SU-DHL-6 (cell line): ENCODE measurements around the gene EDARADD.

Experiments
- H2AFZ ChIP-seq: fragments of 200-600 bp; sonication (generic); 2 replicates; pipeline ENCODE4 v1.6.1; 2014; ENCODE audit warnings: low read depth, mild to moderate bottlenecking, moderate library complexity, mixed read lengths, antibody characterized with exemption, low read length; ENCODE audit not compliant: severe bottlenecking
- H3F3A ChIP-seq: fragments of 200-600 bp; shearing (Covaris generic); 2 replicates; pipeline ENCODE4 v1.6.0; 2016; ENCODE audit warnings: antibody characterized with exemption, mild to moderate bottlenecking; ENCODE audit not compliant: insufficient read depth
- H3K27ac ChIP-seq: fragments of 200-600 bp; sonication (generic); 2 replicates; pipeline ENCODE4 v1.5.1; 2016; ENCODE audit warnings: low read depth, mild to moderate bottlenecking, low read length, moderate library complexity, mixed read lengths
- H3K27me3 ChIP-seq: fragments of 200-600 bp; sonication (generic), shearing (Covaris generic); 2 replicates; pipeline ENCODE4 v1.6.0; 2014; ENCODE audit warnings: mild to moderate bottlenecking, low read length
- H3K36me3 ChIP-seq: fragments of 200-600 bp; sonication (generic); 2 replicates; pipeline ENCODE4 v1.6.1; 2014; ENCODE audit warnings: mild to moderate bottlenecking, low read length, mixed read lengths
- H3K4me2 ChIP-seq: fragments of 300-600, 200-600 bp; shearing (Covaris generic), sonication (generic); 2 replicates; pipeline ENCODE4 v1.6.0; 2014; ENCODE audit warnings: low read length, low read depth, mild to moderate bottlenecking; ENCODE audit not compliant: poor library complexity, severe bottlenecking
- H3K4me3 ChIP-seq: fragments of 200-600 bp; sonication (generic); 2 replicates; pipeline ENCODE4 v1.5.1; 2014; ENCODE audit warnings: antibody characterized with exemption, low read length, mild to moderate bottlenecking, mixed read lengths; ENCODE audit not compliant: insufficient read depth, poor library complexity, severe bottlenecking
- H3K79me2 ChIP-seq: fragments of 200-600 bp; sonication (generic); 2 replicates; pipeline ENCODE4 v1.6.1; 2014; ENCODE audit warnings: mild to moderate bottlenecking, low read length, moderate library complexity; ENCODE audit not compliant: insufficient read depth
- H3K9ac ChIP-seq: fragments of 200-600 bp; sonication (generic); 2 replicates; pipeline ENCODE4 v1.7.0; 2014; ENCODE audit warnings: mild to moderate bottlenecking, low read length
- H3K9me2 ChIP-seq: fragments of 200-600 bp; sonication (generic); replicated peaks from 2 replicates; pipeline ENCODE4 v1.6.1; 2014; ENCODE audit warnings: low read length; ENCODE audit not compliant: insufficient read depth
- H3K9me3 ChIP-seq: fragments of 200-600 bp; sonication (generic); 2 replicates; pipeline ENCODE4 v1.6.1; 2014; ENCODE audit warnings: low read length, mixed read lengths; ENCODE audit not compliant: insufficient read depth
- H4K20me1 ChIP-seq: fragments of 200-600 bp; sonication (generic); 2 replicates; pipeline ENCODE4 v1.6.1; 2014; ENCODE audit warnings: low read depth, mild to moderate bottlenecking, antibody characterized with exemption, low read length, moderate library complexity, mixed read lengths
- CTCF ChIP-seq: fragments of 200-600 bp; sonication (generic); IDR thresholded peaks from one replicate; pipeline ENCODE4 v1.5.1; 2017; ENCODE audit warnings: antibody characterized with exemption, mild to moderate bottlenecking, low read length, moderate library complexity; ENCODE audit not compliant: insufficient read depth, poor library complexity, severe bottlenecking
- EZH2phosphoT487 ChIP-seq: fragments of 200-600 bp; sonication (generic), shearing (Covaris generic); conservative IDR thresholded peaks from 2 replicates; pipeline ENCODE4 v1.6.1; 2018; ENCODE audit warnings: mild to moderate bottlenecking, antibody characterized with exemption, low read length, moderate library complexity, mixed read lengths

Gene EDARADD

GRCh38 chr1:236389253-236389652, 4.8 kb upstream of the EDARADD start:
- no peaks in the 10 kb centered on the region for H3K9me3 ChIP-seq
- no peaks in the 10 kb centered on the region for H3K36me3 ChIP-seq
- H3K9ac ChIP-seq, result no peak overlapping the region
- TF ChIP-seq CTCF (no peak), EZH2phosphoT487 (no peak)
- no peaks in the 10 kb centered on the region for H3F3A ChIP-seq
- no peak overlapping the region for H3K4me3 ChIP-seq
- no peaks in the 10 kb centered on the region for H3K27me3 ChIP-seq
- H3K27ac ChIP-seq, result no peak overlapping the region
- H4K20me1 ChIP-seq, result no peaks in the 10 kb centered on the region
- H3K9me2 ChIP-seq, result no peaks in the 10 kb centered on the region
- no peak overlapping the region for H3K4me2 ChIP-seq
- H2AFZ ChIP-seq, result no peak overlapping the region
- no peaks in the 10 kb centered on the region for H3K79me2 ChIP-seq

- Histone ChIP-seq H3K4me3 (no peak overlapping the region), H3K27me3 (no peaks in the 10 kb centered on the region), H3K36me3 (no peaks in the 10 kb centered on the region), H3K4me2 (no peak overlapping the region), H3K27ac (no peak overlapping the region), H3K79me2 (no peaks in the 10 kb centered on the region), H3K9me2 (no peaks in the 10 kb centered on the region), H2AFZ (no peak overlapping the region), H3F3A (no peaks in the 10 kb centered on the region), H3K9me3 (no peaks in the 10 kb centered on the region), H4K20me1 (no peaks in the 10 kb centered on the region), H3K9ac (no peak overlapping the region)
- TF ChIP-seq CTCF (no peak), EZH2phosphoT487 (no peak)
Observed at GRCh38 chr1:236391008-236391407, 3.1 kb upstream of the EDARADD start.

- H2AFZ ChIP-seq, result no peak overlapping the region
- H3K27ac ChIP-seq, result no peak overlapping the region
- H4K20me1 ChIP-seq, result no peaks in the 10 kb centered on the region
- no peaks in the 10 kb centered on the region for H3K9me2 ChIP-seq
- H3K9ac ChIP-seq, result no peak overlapping the region
- H3K36me3 ChIP-seq, result no peaks in the 10 kb centered on the region
- TF ChIP-seq CTCF (no peak), EZH2phosphoT487 (no peak)
- no peaks in the 10 kb centered on the region for H3F3A ChIP-seq
- H3K27me3 ChIP-seq, result no peaks in the 10 kb centered on the region
- H3K4me2 ChIP-seq, result no peak overlapping the region
- H3K4me3 ChIP-seq, result no peak overlapping the region
- no peaks in the 10 kb centered on the region for H3K79me2 ChIP-seq
- no peaks in the 10 kb centered on the region for H3K9me3 ChIP-seq
Observed at GRCh38 chr1:236392182-236392581, 1.9 kb upstream of the EDARADD start.

- no peak overlapping the region for H2AFZ ChIP-seq
- H3K4me2 ChIP-seq, result no peak overlapping the region
Observed at GRCh38 chr1:236394879-236395229, 768 bp downstream of the EDARADD start.

More at GRCh38 chr1:236394879-236395229, 768 bp downstream of the EDARADD start:
- no peak for TF ChIP-seq EZH2phosphoT487
- TF ChIP-seq CTCF, result no peak
- Histone ChIP-seq H3F3A (no peaks in the 10 kb centered on the region), H3K9ac (no peak overlapping the region), H3K79me2 (no peaks in the 10 kb centered on the region), H3K9me3 (no peaks in the 10 kb centered on the region), H3K9me2 (no peaks in the 10 kb centered on the region), H3K27me3 (no peaks in the 10 kb centered on the region), H3K4me3 (no peak overlapping the region), H3K36me3 (no peaks in the 10 kb centered on the region), H3K27ac (no peak overlapping the region), H4K20me1 (no peaks in the 10 kb centered on the region)
